Endothelial cell (in vitro differentiated cells): ENCODE measurements around the gene ZBTB1. TPM values are rescaled to one million over a fixed set of nuclear protein-coding genes. Genes with fewer than 3 reads are reported as not detected.

Experiments
- DNase-seq: peaks from one replicate; pipeline ENCODE4 v3.0.0; 2021; ENCODE audit warnings: low spot score
- H3K27ac Mint-ChIP-seq: one replicate; pipeline ENCODE4 v1.8.0; 2021; ENCODE audit warnings: mixed read lengths, inconsistent platforms; ENCODE audit not compliant: unreplicated experiment
- H3K27me3 Mint-ChIP-seq: one replicate; pipeline ENCODE4 v1.8.0; 2021; ENCODE audit warnings: mild to moderate bottlenecking, moderate library complexity, mixed read lengths, inconsistent platforms; ENCODE audit not compliant: unreplicated experiment
- H3K36me3 Mint-ChIP-seq: one replicate; pipeline ENCODE4 v1.8.0; 2021; ENCODE audit warnings: mild to moderate bottlenecking, low read depth, mixed read lengths, inconsistent platforms; ENCODE audit not compliant: unreplicated experiment
- H3K4me1 Mint-ChIP-seq: one replicate; pipeline ENCODE4 v1.8.0; 2021; ENCODE audit warnings: mild to moderate bottlenecking, mixed read lengths, inconsistent platforms; ENCODE audit not compliant: unreplicated experiment
- H3K4me3 Mint-ChIP-seq: one replicate; pipeline ENCODE4 v1.8.0; 2021; ENCODE audit warnings: mild to moderate bottlenecking, mixed read lengths, inconsistent platforms; ENCODE audit not compliant: unreplicated experiment
- H3K9me3 Mint-ChIP-seq: one replicate; pipeline ENCODE4 v1.8.0; 2021; ENCODE audit warnings: mixed read lengths, inconsistent platforms; ENCODE audit not compliant: unreplicated experiment
- CTCF ChIP-seq: fragments of 200-600 bp; sonication (generic); IDR thresholded peaks from one replicate; pipeline ENCODE4 v1.5.0; 2021; ENCODE audit warnings: antibody characterized with exemption; ENCODE audit not compliant: unreplicated experiment
- total RNA-seq: library from RNA; stranded (reverse); fragmentation: NEBNext Ultra II Directional; extraction: Animal tissue kit (Norgen Biotek cat#: 25700); gene quantifications from one replicate; pipeline ENCODE4 v1.2.1, GENCODE V29; 2021; ENCODE audit not compliant: unreplicated experiment

The ZBTB1 gene
- total RNA-seq, 1 donor from 2014 or later: 57.8 TPM

GRCh38 chr14:64507376-64508156 lies 3.0 kb downstream of the ZBTB1 start:
- peaks cover 55% of the 10 kb centered on the region for H3K4me1 Mint-ChIP-seq

GRCh38 chr14:64508215-64508776 lies 3.7 kb downstream of the ZBTB1 start:
- H3K27me3 Mint-ChIP-seq: peaks cover 9% of the 10 kb centered on the region
- H3K36me3 Mint-ChIP-seq: peaks cover 5% of the 10 kb centered on the region
- TF ChIP-seq CTCF: no peak
- no peak overlapping the region for H3K4me3 Mint-ChIP-seq
- no peak overlapping the region for H3K27ac Mint-ChIP-seq
- H3K9me3 Mint-ChIP-seq: no peaks in the 10 kb centered on the region
- H3K4me1 Mint-ChIP-seq: peaks cover 50% of the 10 kb centered on the region
- no peak for DNase-seq

More at GRCh38 chr14:64507376-64508156, 3.0 kb downstream of the ZBTB1 start:
- H3K36me3 Mint-ChIP-seq: peaks cover 10% of the 10 kb centered on the region
- peaks cover 13% of the 10 kb centered on the region for H3K27me3 Mint-ChIP-seq
- TF ChIP-seq CTCF: no peak
- peak overlapping the region; percentile 97 for H3K4me3 Mint-ChIP-seq
- DNase-seq: no peak
- no peak overlapping the region for H3K27ac Mint-ChIP-seq
- no peaks in the 10 kb centered on the region for H3K9me3 Mint-ChIP-seq

GRCh38 chr14:64509036-64509435 lies 4.5 kb downstream of the ZBTB1 start:
- Mint-ChIP-seq H3K9me3 (no peaks in the 10 kb centered on the region), H3K4me3 (no peak overlapping the region), H3K27ac (no peak overlapping the region), H3K27me3 (peaks cover 7% of the 10 kb centered on the region), H3K4me1 (peaks cover 50% of the 10 kb centered on the region), H3K36me3 (peaks cover 5% of the 10 kb centered on the region)
- no peak for DNase-seq
- no peak for TF ChIP-seq CTCF

GRCh38 chr14:64510825-64511671 lies 6.5 kb downstream of the ZBTB1 start:
- Mint-ChIP-seq H3K27me3 (no peaks in the 10 kb centered on the region), H3K4me1 (peaks cover 40% of the 10 kb centered on the region), H3K4me3 (peak overlapping the region; percentile 64), H3K9me3 (no peaks in the 10 kb centered on the region), H3K27ac (peak overlapping the region; percentile 33), H3K36me3 (no peaks in the 10 kb centered on the region)
- TF ChIP-seq CTCF: peak; percentile 89
- DNase-seq: peak; percentile 59
